ENCODE data around the gene SEL1L.

- TF ChIP-seq CTCF (IDR thresholded peaks at IDR 0.05; ENCODE audit: poor library complexity, severe bottlenecking), result no peak
- TF ChIP-seq EZH2 (IDR thresholded peaks at IDR 0.05; ENCODE audit: borderline replicate concordance, insufficient read depth, low read length, poor library complexity, severe bottlenecking), result no peak
- no peak for TF ChIP-seq REST (IDR thresholded peaks at IDR 0.05; ENCODE audit: borderline replicate concordance)
- TF ChIP-seq EP300 (conservative IDR thresholded peaks at IDR 0.05; ENCODE audit: poor library complexity, severe bottlenecking), result no peak
- TF ChIP-seq POLR2AphosphoS5 (IDR thresholded peaks at IDR 0.05), result no peak
- no peak for TF ChIP-seq MXI1 (conservative IDR thresholded peaks at IDR 0.05; ENCODE audit: poor library complexity, severe bottlenecking)
Observed at GRCh38 chr14:81454572-81455218, 79.0 kb downstream of the SEL1L start.
